ENCODE data around the gene CPA1.
"Not testable (repeated sequence)": the region's sequence is repeated elsewhere in the genome, so short reads cannot be mapped to it uniquely, and the experiment has no call there.

DNA sequence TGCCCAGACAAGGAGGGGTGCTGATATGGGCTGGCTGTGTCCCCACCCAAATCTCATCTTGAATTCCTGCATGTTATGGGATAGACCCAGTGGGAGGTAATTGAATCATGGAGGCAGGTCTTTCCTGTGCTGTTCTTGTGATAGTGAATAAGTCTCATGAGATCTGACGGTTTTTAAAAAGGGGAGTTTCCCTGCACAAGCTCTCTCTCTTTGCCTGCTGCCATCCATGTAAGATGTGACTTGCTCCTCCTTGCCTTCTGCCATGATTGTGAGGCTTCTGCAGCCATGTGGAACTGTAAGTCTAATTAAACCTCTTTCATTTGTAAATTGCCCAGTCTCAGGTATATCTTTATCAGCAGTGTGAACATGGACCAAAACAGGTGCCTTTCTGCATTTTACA is 3.8 kb upstream of the CPA1 start:
- TF ChIP-seq CTCF (IDR thresholded peaks at IDR 0.05 in 4 of 5, conservative IDR thresholded peaks at IDR 0.05 in 1 of 5); POLR2A (IDR thresholded peaks at IDR 0.05): not testable (repeated sequence)

Measured in gastrocnemius medialis (tissue), 4 donors.